ENCODE measurements around the gene AOAH.

- TF ChIP-seq EZH2 (optimal IDR thresholded peaks at IDR 0.05; ENCODE audit: low read depth, low read length) (no peak), CTCF (IDR thresholded peaks at IDR 0.05; ENCODE audit: low read length) (no peak)
Observed at GRCh38 chr7:36530456-36530855, 193.8 kb downstream of the AOAH start.
